HepG2 (cell line): Measurements from ENCODE around the gene BTBD17. TPM values are rescaled to one million over a fixed set of nuclear protein-coding genes. Genes with fewer than 3 reads are reported as not detected.
A peak's percentile ranks its signal among the peaks of the same experiment; 100 is the strongest.

ENCODE experiments used
- CREBL2 ChIP-seq: sonication (generic); formaldehyde crosslinking; IDR thresholded peaks from 2 replicates; pipeline ENCODE4 v1.8.1; 2023; ENCODE audit warnings: missing genetic modification reagents, mild to moderate bottlenecking, borderline replicate concordance
- FOXP1 ChIP-seq, 2 experiments: fragments of 450-650 bp in 1 of 2; IDR thresholded peaks; 2 replicates each; pipeline ENCODE4 v1.6.1; 2017 to 2018; ENCODE audit warnings: antibody characterized with exemption in 1 of 2
- GRHL1 ChIP-seq: sonication (generic); formaldehyde crosslinking; conservative IDR thresholded peaks from 2 replicates; pipeline ENCODE4 v1.8.0; 2022; ENCODE audit warnings: missing genetic modification reagents
- HHEX ChIP-seq: IDR thresholded peaks from 2 replicates; pipeline ENCODE4 v1.6.1; 2016; ENCODE audit warnings: control low read depth
- ISX ChIP-seq: sonication (generic); formaldehyde crosslinking; conservative IDR thresholded peaks from 2 replicates; pipeline ENCODE4 v1.5.0; 2020; ENCODE audit warnings: missing genetic modification reagents
- PAWR ChIP-seq: sonication (generic); formaldehyde crosslinking; IDR thresholded peaks from 2 replicates; pipeline ENCODE4 v1.4.0; 2020; ENCODE audit warnings: missing genetic modification reagents, mild to moderate bottlenecking, borderline replicate concordance
- RCOR2 ChIP-seq: IDR thresholded peaks from 2 replicates; pipeline ENCODE4 v1.6.1; 2016; ENCODE audit warnings: missing biosample characterization, missing genetic modification reagents
- TFAP4 ChIP-seq: sonication (generic); IDR thresholded peaks from 2 replicates; pipeline ENCODE4 v1.6.1; 2016; ENCODE audit warnings: low read depth, borderline replicate concordance
- ZBTB7B ChIP-seq: sonication (generic); formaldehyde crosslinking; IDR thresholded peaks from 2 replicates; pipeline ENCODE4 v1.4.0; 2020; ENCODE audit warnings: missing genetic modification reagents
- ZNF318 ChIP-seq: sonication (generic); formaldehyde crosslinking; IDR thresholded peaks from 2 replicates; pipeline ENCODE4 v1.4.0; 2020; ENCODE audit warnings: mild to moderate bottlenecking, missing genetic modification reagents
- ZNF350 ChIP-seq: sonication (generic); formaldehyde crosslinking; IDR thresholded peaks from 2 replicates; pipeline ENCODE4 v1.4.0; 2020; ENCODE audit warnings: mild to moderate bottlenecking, low read depth, missing genetic modification reagents, borderline replicate concordance
- ZNF609 ChIP-seq: sonication (generic); formaldehyde crosslinking; IDR thresholded peaks from 2 replicates; pipeline ENCODE4 v1.4.0; 2020; ENCODE audit warnings: mild to moderate bottlenecking, missing genetic modification reagents, borderline replicate concordance
- polyA plus RNA-seq, 8 experiments: library from polyadenylated mRNA; depleted of rRNA in 3 of 8; stranded (reverse) in 7 of 8; unstranded in 1 of 8; fragments of >200 nt; fragmentation: Illumina TruSeq in 4 of 8; extraction: Trizol in 4 of 8; gene quantifications; 2 replicates each; pipeline versions ENCODE4 v1.2.1 to v1.2.3, GENCODE V29; 2011 to 2016; ENCODE audit warnings: low read depth in 4 of 8, missing spikeins in 1 of 8, mixed read lengths in 1 of 8; ENCODE audit not compliant: insufficient read depth in 1 of 8
- total RNA-seq, 5 experiments: library from RNA; depleted of rRNA; stranded (reverse); fragments of >200 nt; fragmentation: Illumina TruSeq; extraction: Trizol; gene quantifications; 2 replicates each; pipeline ENCODE4 v1.2.3, GENCODE V29; 2016; ENCODE audit warnings: low read depth in 1 of 5

BTBD17 gene
- total and polyA plus RNA-seq, 2 of the 13 experiments (the other 11 are each of a cell fraction or from before 2014, with no cell fraction given): not detected

GRCh38 chr17:74368341-74369081 is 6.8 kb upstream of the BTBD17 start (continued):
- no peak for TF ChIP-seq PAWR
- no peak for TF ChIP-seq HHEX
- TF ChIP-seq FOXP1 (IDR thresholded peaks at IDR 0.05): no peak
- no peak for TF ChIP-seq FOXP1 (CRISPR knock-in tag; IDR thresholded peaks at IDR 0.05)
- no peak for TF ChIP-seq CREBL2
- TF ChIP-seq ISX: no peak
- no peak for TF ChIP-seq GRHL1 (CRISPR knock-in tag)
- TF ChIP-seq ZNF318 (CRISPR knock-in tag): no peak
- TF ChIP-seq ZNF609 (CRISPR knock-in tag): no peak
- TF ChIP-seq TFAP4: no peak
- TF ChIP-seq ZNF350 (CRISPR knock-in tag): peak; percentile 42; the same call in 1 of the 2 replicates
- no peak for TF ChIP-seq RCOR2 (CRISPR knock-in tag)
- no peak for TF ChIP-seq ZBTB7B (CRISPR knock-in tag)
